HUES64 (cell line): ENCODE data around the gene CFAP20DC.

Source experiments
- H3K27ac ChIP-seq: 2 replicates; pipeline ENCODE4 v1.7.0; 2013; ENCODE audit warnings: low read depth, low read length, inconsistent platforms
- H3K27me3 ChIP-seq: 2 replicates; pipeline ENCODE4 v1.6.1; 2013; ENCODE audit warnings: mild to moderate bottlenecking, low read length; ENCODE audit not compliant: insufficient read depth
- H3K36me3 ChIP-seq: 2 replicates; pipeline ENCODE4 v1.6.1; 2013; ENCODE audit warnings: mild to moderate bottlenecking, low read length; ENCODE audit not compliant: insufficient read depth
- H3K4me1 ChIP-seq: 2 replicates; pipeline ENCODE4 v1.6.1; 2013; ENCODE audit warnings: mild to moderate bottlenecking, low read length, moderate library complexity; ENCODE audit not compliant: insufficient read depth
- H3K4me3 ChIP-seq: 2 replicates; pipeline ENCODE4 v1.5.1; 2013; ENCODE audit warnings: mild to moderate bottlenecking, low read length, moderate library complexity
- H3K9ac ChIP-seq: 2 replicates; pipeline ENCODE4 v1.6.1; 2013; ENCODE audit warnings: mild to moderate bottlenecking, low read depth, low read length
- H3K9me3 ChIP-seq: 2 replicates; pipeline ENCODE4 v1.6.1; 2013; ENCODE audit warnings: low read depth, low read length; ENCODE audit not compliant: insufficient read depth
- WGBS: fragments of 150-250, 120-280 bp; methylation state at CpG from one replicate; pipeline ENCODE4 v1.1.7; 2013; ENCODE audit warnings: missing lambda C conversion rate; 5-methylcytosine and 5-hydroxymethylcytosine counted together

Gene CFAP20DC

GRCh38 chr3:58779934-58780333 lies 269.9 kb downstream of the CFAP20DC start:
- H3K27ac ChIP-seq, result no peak overlapping the region
- H3K9me3 ChIP-seq, result peaks cover 22% of the 10 kb centered on the region
- no peaks in the 10 kb centered on the region for H3K36me3 ChIP-seq
- H3K4me1 ChIP-seq, result no peaks in the 10 kb centered on the region
- H3K4me3 ChIP-seq, result no peak overlapping the region
- H3K27me3 ChIP-seq, result no peaks in the 10 kb centered on the region
- H3K9ac ChIP-seq, result no peak overlapping the region

- WGBS, result 70% methylated on average over 2 of the region's 2 CpGs
- Histone ChIP-seq H3K9ac (no peak overlapping the region), H3K4me1 (no peaks in the 10 kb centered on the region), H3K27me3 (no peaks in the 10 kb centered on the region), H3K27ac (no peak overlapping the region), H3K36me3 (no peaks in the 10 kb centered on the region), H3K9me3 (peaks cover 22% of the 10 kb centered on the region), H3K4me3 (no peak overlapping the region)
Observed at GRCh38 chr3:58776231-58776630, 273.6 kb downstream of the CFAP20DC start.

- no peak overlapping the region for H3K9ac ChIP-seq
- 0 out of 2 replicates have a peak, but pooled peaks cover 5% of the 10 kb centered on the region for H3K9me3 ChIP-seq
- H3K36me3 ChIP-seq, result no peaks in the 10 kb centered on the region
- H3K4me3 ChIP-seq, result no peak overlapping the region
- no peak overlapping the region for H3K27ac ChIP-seq
- no peaks in the 10 kb centered on the region for H3K27me3 ChIP-seq
- H3K4me1 ChIP-seq, result no peaks in the 10 kb centered on the region
Observed at GRCh38 chr3:58772462-58772861, 277.4 kb downstream of the CFAP20DC start.

- Histone ChIP-seq H3K36me3 (peaks cover 10% of the 10 kb centered on the region), H3K4me1 (no peaks in the 10 kb centered on the region), H3K9me3 (peaks cover 29% of the 10 kb centered on the region), H3K27me3 (no peaks in the 10 kb centered on the region), H3K9ac (no peak overlapping the region), H3K4me3 (no peak overlapping the region), H3K27ac (no peak overlapping the region)
- 92% methylated on average over 4 of the region's 4 CpGs for WGBS
Observed at GRCh38 chr3:58769065-58769464, 280.8 kb downstream of the CFAP20DC start.

GRCh38 chr3:58766587-58767282 lies 283.1 kb downstream of the CFAP20DC start:
- 94% methylated on average over 9 of the region's 9 CpGs for WGBS
- H3K9me3 ChIP-seq, result peaks cover 33% of the 10 kb centered on the region
- H3K9ac ChIP-seq, result no peak overlapping the region
- H3K4me3 ChIP-seq, result no peak overlapping the region
- H3K27me3 ChIP-seq, result no peaks in the 10 kb centered on the region
- H3K36me3 ChIP-seq, result peaks cover 10% of the 10 kb centered on the region
- no peak overlapping the region for H3K27ac ChIP-seq
- H3K4me1 ChIP-seq, result no peaks in the 10 kb centered on the region

- Histone ChIP-seq H3K36me3 (no peaks in the 10 kb centered on the region), H3K4me1 (no peaks in the 10 kb centered on the region)
Observed at GRCh38 chr3:58755150-58755549, 294.7 kb downstream of the CFAP20DC start.

GRCh38 chr3:58754074-58754473 lies 295.8 kb downstream of the CFAP20DC start:
- Histone ChIP-seq H3K9ac (no peak overlapping the region), H3K9me3 (no peaks in the 10 kb centered on the region), H3K27me3 (no peaks in the 10 kb centered on the region), H3K4me1 (no peaks in the 10 kb centered on the region), H3K4me3 (no peak overlapping the region), H3K36me3 (no peaks in the 10 kb centered on the region), H3K27ac (no peak overlapping the region)
- WGBS, result 91% methylated on average over 3 of the region's 4 CpGs

More at GRCh38 chr3:58755150-58755549, 294.7 kb downstream of the CFAP20DC start:
- WGBS, result 100% methylated on average over 1 of the region's 2 CpGs
- no peak overlapping the region for H3K9ac ChIP-seq
- no peak overlapping the region for H3K4me3 ChIP-seq
- no peaks in the 10 kb centered on the region for H3K27me3 ChIP-seq
- H3K27ac ChIP-seq, result no peak overlapping the region
- H3K9me3 ChIP-seq, result no peaks in the 10 kb centered on the region

GRCh38 chr3:58751882-58752567 lies 297.8 kb downstream of the CFAP20DC start:
- no peak overlapping the region for H3K27ac ChIP-seq
- no peak overlapping the region for H3K4me3 ChIP-seq
- H3K9ac ChIP-seq, result no peak overlapping the region
- no peaks in the 10 kb centered on the region for H3K36me3 ChIP-seq
- WGBS, result 90% methylated on average over 3 of the region's 3 CpGs
- H3K27me3 ChIP-seq, result no peaks in the 10 kb centered on the region
- no peaks in the 10 kb centered on the region for H3K4me1 ChIP-seq
- H3K9me3 ChIP-seq, result no peaks in the 10 kb centered on the region

GRCh38 chr3:58751235-58751634 lies 298.6 kb downstream of the CFAP20DC start:
- 92% methylated on average over 3 of the region's 4 CpGs for WGBS
- Histone ChIP-seq H3K9ac (no peak overlapping the region), H3K27ac (no peak overlapping the region), H3K9me3 (no peaks in the 10 kb centered on the region), H3K4me3 (no peak overlapping the region), H3K4me1 (no peaks in the 10 kb centered on the region), H3K27me3 (no peaks in the 10 kb centered on the region), H3K36me3 (no peaks in the 10 kb centered on the region)

- Histone ChIP-seq H3K4me3 (no peak overlapping the region), H3K9me3 (no peaks in the 10 kb centered on the region), H3K27ac (no peak overlapping the region), H3K9ac (no peak overlapping the region), H3K4me1 (no peaks in the 10 kb centered on the region), H3K27me3 (no peaks in the 10 kb centered on the region), H3K36me3 (no peaks in the 10 kb centered on the region)
- 92% methylated on average over 3 of the region's 3 CpGs for WGBS
Observed at GRCh38 chr3:58749948-58750347, 299.9 kb downstream of the CFAP20DC start.

GRCh38 chr3:58748024-58748423 lies 301.8 kb downstream of the CFAP20DC start:
- Histone ChIP-seq H3K4me1 (no peaks in the 10 kb centered on the region), H3K9me3 (no peaks in the 10 kb centered on the region), H3K36me3 (no peaks in the 10 kb centered on the region), H3K4me3 (no peak overlapping the region), H3K9ac (no peak overlapping the region), H3K27me3 (no peaks in the 10 kb centered on the region), H3K27ac (no peak overlapping the region)
- WGBS, result 63% methylated on average over 4 of the region's 4 CpGs
